ENCODE results near the gene ALG2.

Gene ALG2

DNA sequence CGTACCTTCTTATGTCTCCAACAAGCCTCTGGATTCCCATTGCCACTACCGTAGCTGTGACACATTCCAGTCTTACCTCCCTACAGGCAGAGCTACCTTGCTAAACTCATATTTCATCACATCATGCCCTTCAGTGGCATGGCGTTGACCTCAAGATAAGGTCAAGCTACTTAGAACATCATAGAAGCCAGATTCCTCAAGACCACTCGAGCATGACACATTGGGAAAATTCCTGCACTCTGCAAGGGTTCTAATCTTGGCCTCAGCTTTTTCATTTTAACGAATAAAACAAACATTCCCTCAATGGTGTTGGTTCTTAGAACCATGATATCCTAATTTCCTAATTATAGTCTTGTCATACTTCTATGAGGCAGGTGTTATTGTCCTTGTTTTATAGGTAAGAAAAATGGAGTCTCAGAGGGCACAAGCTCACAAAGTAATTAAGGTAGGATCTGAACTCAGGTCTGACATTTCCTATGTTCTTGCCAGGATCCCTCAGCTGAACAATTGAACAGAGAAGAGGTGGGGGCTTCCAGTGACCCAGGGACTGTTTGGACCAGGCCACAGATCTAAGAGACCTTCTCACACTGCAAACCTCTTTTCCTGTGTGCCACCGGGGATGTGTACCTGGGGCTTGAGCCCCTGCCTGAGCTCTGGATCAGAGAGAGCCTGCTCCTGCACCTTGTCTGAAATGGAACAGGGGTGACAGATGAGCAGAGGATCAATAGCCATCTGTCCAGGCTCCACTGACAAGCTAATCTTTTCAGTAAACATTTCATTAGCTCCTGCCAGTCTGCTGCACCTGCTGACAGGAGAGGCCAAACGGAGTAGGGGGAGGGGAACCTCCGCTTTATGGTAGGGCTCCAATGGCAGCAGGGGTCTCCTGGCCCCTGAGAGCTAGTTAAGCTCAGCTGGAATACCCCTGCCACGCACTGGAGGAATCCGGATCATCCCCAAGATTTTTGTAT is 49.3 kb downstream of the ALG2 start:
- no peak for DNase-seq (ENCODE audit: low spot score)

DNA sequence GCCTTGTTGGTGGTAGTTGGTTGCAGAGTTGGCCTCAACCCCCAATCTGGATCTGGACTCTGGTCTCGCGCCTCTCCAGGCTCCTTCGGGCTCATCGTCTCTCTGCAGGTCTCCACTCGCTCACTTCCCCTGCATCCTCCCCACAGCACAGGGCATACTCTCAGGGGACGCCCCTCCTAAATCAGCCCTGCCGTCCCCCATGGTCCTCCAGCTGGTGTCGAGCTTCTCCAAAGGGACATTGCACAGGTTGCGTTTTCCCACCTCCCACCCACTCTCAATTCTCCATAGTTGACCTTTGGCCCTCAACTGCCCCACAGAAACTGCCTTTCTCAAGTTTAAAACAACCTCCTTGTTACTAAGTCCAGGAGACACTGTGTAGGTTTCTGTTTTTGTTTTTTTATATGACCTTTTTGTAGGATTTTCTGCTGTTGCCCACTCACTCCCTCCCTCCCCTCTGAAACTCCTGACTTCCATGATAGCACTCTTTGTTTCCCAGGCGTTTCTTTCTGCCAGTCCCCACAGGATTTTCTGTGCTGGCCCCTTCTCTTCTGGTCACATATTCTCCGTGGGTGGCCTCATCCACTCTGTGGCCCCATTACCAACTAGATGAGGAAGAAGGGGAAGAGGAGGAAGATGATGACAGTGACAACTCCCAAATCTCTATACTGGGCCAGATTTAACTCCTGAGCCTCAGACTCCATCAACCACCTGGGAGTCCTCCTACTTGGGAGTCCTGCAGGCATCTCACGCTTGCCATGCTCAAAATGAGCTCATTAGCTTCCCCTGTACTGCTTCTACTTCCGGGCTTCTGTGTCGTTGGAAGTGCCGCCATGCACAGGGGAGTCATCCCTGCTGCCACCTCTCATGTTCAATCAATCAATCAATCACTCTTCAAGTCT is 50.3 kb downstream of the ALG2 start:
- DNase-seq (ENCODE audit: low spot score), result no peak

DNA sequence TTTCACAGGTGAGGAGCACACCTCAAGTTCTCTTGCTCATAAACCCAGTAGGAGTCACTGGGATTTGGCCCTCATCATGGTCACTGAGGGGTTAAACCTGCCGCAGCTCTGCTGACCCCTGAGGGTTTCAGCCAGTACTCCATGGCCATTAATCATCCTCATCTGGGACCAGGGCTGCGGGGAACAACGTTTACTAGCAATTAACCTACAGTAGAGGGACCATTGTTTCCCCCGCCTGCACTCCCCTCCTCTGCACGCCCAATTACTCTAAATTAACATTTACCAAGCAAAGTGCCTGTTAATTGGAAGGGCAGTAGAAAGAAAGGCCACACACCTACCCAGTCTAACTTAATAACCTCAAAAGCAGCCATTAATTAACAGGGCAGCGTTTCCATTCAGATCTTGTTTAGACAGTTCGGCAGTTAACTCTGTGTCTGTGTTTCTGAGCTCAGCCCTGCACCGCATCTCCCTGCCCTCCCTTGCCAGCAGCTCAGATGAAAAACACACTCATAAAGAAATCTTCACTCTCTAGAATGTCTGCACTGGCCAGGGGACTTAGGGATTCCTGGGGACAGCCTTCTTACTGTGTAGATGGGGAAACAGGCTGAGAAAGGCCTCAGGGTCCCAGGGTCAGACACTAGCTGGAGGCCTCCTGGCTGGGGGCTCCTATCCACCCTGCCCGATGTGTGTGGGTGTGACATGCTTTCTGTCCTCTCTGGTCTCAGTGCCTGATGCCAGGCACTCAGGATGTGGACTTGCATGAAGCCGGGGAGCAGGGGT is 51.6 kb downstream of the ALG2 start:
- DNase-seq (ENCODE audit: low spot score), result no peak

DNA sequence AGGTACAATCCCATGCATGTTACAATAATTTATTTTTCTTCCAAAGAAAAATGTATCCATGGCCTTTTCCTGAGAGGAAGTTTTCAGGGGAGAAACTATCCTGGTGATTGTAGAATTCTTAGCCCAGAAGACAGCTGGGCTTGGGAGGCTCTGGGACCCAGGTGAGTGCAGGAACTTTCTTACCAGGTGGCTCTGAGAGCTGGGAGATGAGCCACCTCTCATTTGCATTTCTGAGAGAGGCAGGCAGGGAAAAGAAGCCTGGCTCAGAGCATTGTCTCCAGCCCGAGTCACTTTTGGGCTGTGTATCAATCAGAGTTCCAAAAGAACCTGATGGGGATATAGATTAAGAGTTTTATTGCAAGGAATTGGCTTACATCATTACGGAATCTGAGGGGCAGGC is 52.7 kb downstream of the ALG2 start:
- DNase-seq (ENCODE audit: low spot score), result no peak

DNA sequence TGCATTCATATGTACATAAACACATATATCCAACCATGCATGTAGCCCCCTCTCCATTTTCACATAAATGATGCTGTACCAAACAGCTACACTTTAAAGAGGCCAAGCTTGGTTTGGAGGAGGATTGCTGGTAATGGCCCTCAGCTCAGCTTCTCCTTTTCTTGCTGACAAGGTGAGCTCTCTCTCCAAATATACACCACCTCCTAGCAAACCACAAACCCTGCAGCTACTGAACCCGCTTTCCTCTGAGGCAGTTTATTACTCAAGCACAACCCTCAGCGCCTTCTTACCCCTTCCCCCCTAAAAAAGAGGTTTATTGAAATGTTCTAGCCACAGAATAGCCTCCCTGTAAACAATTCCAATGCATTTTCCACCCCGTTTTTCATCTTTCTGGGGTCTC is 54.0 kb downstream of the ALG2 start:
- DNase-seq (ENCODE audit: low spot score), result no peak

DNA sequence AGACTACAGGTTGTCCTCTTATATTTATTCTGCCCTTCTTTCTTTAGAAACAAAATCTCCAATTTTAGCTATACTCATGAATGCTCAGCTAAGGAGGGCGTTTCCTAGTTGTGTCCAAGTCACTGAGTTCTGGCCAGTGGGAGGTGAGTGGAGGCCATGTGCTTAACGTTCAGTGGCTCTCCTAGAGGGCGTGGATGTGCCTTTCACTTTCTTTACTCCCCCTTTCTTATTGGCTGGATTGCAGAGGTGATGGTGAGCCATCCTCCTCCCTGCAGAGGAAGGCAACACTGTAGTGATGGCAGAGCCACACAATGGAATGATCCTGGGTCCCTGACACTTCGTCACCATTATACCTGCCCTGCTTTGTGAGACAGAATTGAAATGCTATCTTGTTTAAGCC is 54.6 kb downstream of the ALG2 start:
- no peak for DNase-seq (ENCODE audit: low spot score)

Data from GM03348 (cell line).